A673 (cell line): ENCODE results near the gene GBE1. TPM values are rescaled to one million over a fixed set of nuclear protein-coding genes. Genes with fewer than 3 reads are reported as not detected.

Experiments
- BruUV-seq: library from RNA; stranded (reverse); fragments of 400-500 nt; replicated peaks from 2 replicates; lab custom pipeline; 2021; lab: Mats Ljungman, UMichigan
- CTCF ChIA-PET: fragments of 300-600 bp; sonication (Branson Sonifier 250); formaldehyde crosslinking; loops from one replicate; lab custom pipeline; 2022; ENCODE audit warnings: antibody characterized with exemption; lab: Charles Lee
- POLR2A ChIA-PET: fragments of 300-600 bp; sonication (Branson Sonifier 250); formaldehyde crosslinking; loops from one replicate; lab custom pipeline; 2022; ENCODE audit warnings: antibody characterized with exemption; ENCODE audit not compliant: low non-redundant PET; lab: Charles Lee
- DNase-seq: peaks from one replicate; pipeline ENCODE4 v3.0.0-alpha.2; 2015; ENCODE audit warnings: low spot score
- H3K27ac ChIP-seq: fragments of 200-600 bp; sonication (generic); 2 replicates; pipeline ENCODE4 v1.5.1; 2016; ENCODE audit warnings: mixed run types, low read depth, mild to moderate bottlenecking, mixed read lengths, antibody characterized with exemption, low read length; ENCODE audit not compliant: poor library complexity, severe bottlenecking
- H3K27me3 ChIP-seq: fragments of 200-600 bp; sonication (generic); replicated peaks from 2 replicates; pipeline ENCODE4 v1.6.1; 2017; ENCODE audit warnings: mixed run types, low read depth, mild to moderate bottlenecking, mixed read lengths, antibody characterized with exemption, low read length; ENCODE audit not compliant: insufficient read depth, poor library complexity
- H3K36me3 ChIP-seq: fragments of 200-600 bp; sonication (generic); 2 replicates; pipeline ENCODE4 v1.6.1; 2016; ENCODE audit warnings: mixed run types, mild to moderate bottlenecking, mixed read lengths, antibody characterized with exemption, low read length; ENCODE audit not compliant: insufficient read depth, poor library complexity, severe bottlenecking
- H3K4me1 ChIP-seq: fragments of 200-600 bp; sonication (generic); 2 replicates; pipeline ENCODE4 v1.6.1; 2017; ENCODE audit warnings: mixed run types, mild to moderate bottlenecking, mixed read lengths, antibody characterized with exemption, low read length; ENCODE audit not compliant: insufficient read depth, poor library complexity, severe bottlenecking
- H3K4me3 ChIP-seq: fragments of 200-600 bp; sonication (generic); 2 replicates; pipeline ENCODE4 v1.5.1; 2016; ENCODE audit warnings: low read depth, mixed run types, mild to moderate bottlenecking, mixed read lengths, low read length; ENCODE audit not compliant: poor library complexity, severe bottlenecking
- H3K9me3 ChIP-seq: fragments of 200-600 bp; sonication (generic); 2 replicates; pipeline ENCODE4 v1.6.1; 2016; ENCODE audit warnings: mixed run types, low read depth, mild to moderate bottlenecking, mixed read lengths, antibody characterized with exemption, low read length; ENCODE audit not compliant: poor library complexity, severe bottlenecking
- CTCF ChIP-seq: fragments of 300-800, 200-600 bp; sonication (generic); conservative IDR thresholded peaks from 2 replicates; pipeline ENCODE4 v1.5.1; 2017; ENCODE audit warnings: low read depth, mild to moderate bottlenecking, antibody characterized with exemption, low read length, moderate library complexity, mixed read lengths
- EZH2 ChIP-seq: fragments of 200-600 bp; sonication (generic); IDR thresholded peaks from 2 replicates; pipeline ENCODE4 v1.6.1; 2017; ENCODE audit warnings: borderline replicate concordance, low read depth, mild to moderate bottlenecking, mixed read lengths, antibody characterized with exemption, low read length; ENCODE audit not compliant: poor library complexity, severe bottlenecking
- intact Hi-C: fragments of 100-400 bp; cut with micrococcal nuclease; formaldehyde crosslinking; loops from one replicate; pipeline ENCODE4 v1.10.0; 2022; ENCODE audit not compliant: unreplicated experiment
- total RNA-seq: library from RNA; stranded (reverse); gene quantifications from 2 replicates; pipeline ENCODE4 v1.2.3, GENCODE V29; 2021

Gene GBE1
- total RNA-seq, 1 experiment from 2014 or later: 8.2 TPM

DNA sequence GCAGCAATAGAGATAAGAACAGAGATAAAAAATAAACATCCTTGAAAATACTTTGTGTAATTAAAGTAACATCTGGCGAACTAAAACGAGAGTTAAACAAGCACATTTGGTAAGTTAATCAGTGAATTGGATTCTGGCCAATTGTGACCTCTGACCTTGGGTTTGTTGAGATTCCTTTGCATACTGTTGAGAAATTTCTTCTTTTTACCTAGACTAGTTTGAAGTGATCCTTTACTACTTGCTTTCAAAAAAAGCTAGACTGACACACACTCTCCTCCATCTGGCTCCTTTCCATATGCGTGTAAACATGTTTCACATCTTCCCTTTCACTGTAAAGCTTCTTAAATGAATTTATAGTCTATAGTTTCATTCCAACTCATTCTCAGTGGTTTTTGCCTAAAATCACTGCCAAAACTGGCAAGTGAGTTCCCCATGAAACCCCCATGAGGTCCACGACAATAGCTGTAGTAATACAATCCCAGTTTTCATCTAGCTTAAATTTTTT is 17.3 kb upstream of the GBE1 start:
- ChIA-PET CTCF (no interaction called here), POLR2A (interaction anchor here (0.6 kb wide), 1 partner anchor 159 kb away, joined by 6 read pairs; no protein-coding TSS in a partner anchor)
- no peaks in the 10 kb centered on the region for H3K27me3 ChIP-seq
- no TSS peak for BruUV-seq
- H3K9me3 ChIP-seq: no peaks in the 10 kb centered on the region
- H3K36me3 ChIP-seq: no peaks in the 10 kb centered on the region
- intact Hi-C loops: no loop called here
- H3K4me1 ChIP-seq: no peaks in the 10 kb centered on the region
- H3K4me3 ChIP-seq: no peak overlapping the region
- no peak for DNase-seq
- H3K27ac ChIP-seq: no peak overlapping the region
- TF ChIP-seq EZH2: no peak
- no peak for TF ChIP-seq CTCF

DNA sequence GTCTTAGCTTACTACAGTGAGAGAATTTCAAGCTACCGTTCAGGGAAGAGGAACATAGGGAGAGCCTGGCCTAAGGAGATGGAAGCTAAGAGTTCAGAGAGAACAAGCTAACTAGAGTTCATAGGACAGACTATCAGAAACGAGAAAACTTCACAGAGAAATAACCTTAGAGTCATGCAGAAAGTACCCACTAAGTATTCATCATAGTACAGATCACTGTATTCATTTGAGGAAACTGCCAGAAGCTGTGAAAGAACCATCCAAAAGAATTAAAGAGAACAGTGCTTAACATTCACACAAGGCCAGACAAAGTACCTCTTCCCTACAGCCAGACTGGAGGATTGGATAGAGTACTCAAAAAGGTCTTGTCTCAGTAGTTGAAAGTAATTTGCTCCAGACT is 15.2 kb upstream of the GBE1 start:
- no peak for TF ChIP-seq EZH2
- TF ChIP-seq CTCF: no peak
- no peaks in the 10 kb centered on the region for H3K4me1 ChIP-seq
- no peak for DNase-seq
- no peaks in the 10 kb centered on the region for H3K27me3 ChIP-seq
- H3K27ac ChIP-seq: no peak overlapping the region
- intact Hi-C loops: no loop called here
- no TSS peak for BruUV-seq
- no peak overlapping the region for H3K4me3 ChIP-seq
- ChIA-PET CTCF (no interaction called here), POLR2A (no interaction called here)
- H3K9me3 ChIP-seq: no peaks in the 10 kb centered on the region
- H3K36me3 ChIP-seq: no peaks in the 10 kb centered on the region

GRCh38 chr3:81770710-81771109 is 9.3 kb upstream of the GBE1 start:
- no TSS peak for BruUV-seq
- no peak overlapping the region for H3K27ac ChIP-seq
- intact Hi-C loops: no loop called here
- POLR2A ChIA-PET: no interaction called here
- no peak for DNase-seq
- H3K4me1 ChIP-seq: no peaks in the 10 kb centered on the region
- no peak for TF ChIP-seq EZH2
- no peak for TF ChIP-seq CTCF
- no peaks in the 10 kb centered on the region for H3K9me3 ChIP-seq
- H3K4me3 ChIP-seq: no peak overlapping the region
- no peaks in the 10 kb centered on the region for H3K36me3 ChIP-seq
- no peaks in the 10 kb centered on the region for H3K27me3 ChIP-seq
- CTCF ChIA-PET: no interaction called here
